Activated CD4-positive, CD25-positive, alpha-beta regulatory T cell treated with anti-CD3 and anti-CD28 coated beads, Interleukin-2, amount 50 U/mL, for 24 hours (primary cell): ENCODE data around the gene KCTD2.
"Not testable (repeated sequence)": the region's sequence is repeated elsewhere in the genome, so short reads cannot be mapped to it uniquely, and the experiment has no call there.

Source experiments
- ATAC-seq, 2 donors: fragments of 150-1000 bp; cut with Tn5 transposase; one replicate each; pipeline ENCODE4 v1.10.0; 2021; ENCODE audit warnings: mild to moderate bottlenecking in 1 of 2, moderate library complexity in 1 of 2

KCTD2 gene

DNA sequence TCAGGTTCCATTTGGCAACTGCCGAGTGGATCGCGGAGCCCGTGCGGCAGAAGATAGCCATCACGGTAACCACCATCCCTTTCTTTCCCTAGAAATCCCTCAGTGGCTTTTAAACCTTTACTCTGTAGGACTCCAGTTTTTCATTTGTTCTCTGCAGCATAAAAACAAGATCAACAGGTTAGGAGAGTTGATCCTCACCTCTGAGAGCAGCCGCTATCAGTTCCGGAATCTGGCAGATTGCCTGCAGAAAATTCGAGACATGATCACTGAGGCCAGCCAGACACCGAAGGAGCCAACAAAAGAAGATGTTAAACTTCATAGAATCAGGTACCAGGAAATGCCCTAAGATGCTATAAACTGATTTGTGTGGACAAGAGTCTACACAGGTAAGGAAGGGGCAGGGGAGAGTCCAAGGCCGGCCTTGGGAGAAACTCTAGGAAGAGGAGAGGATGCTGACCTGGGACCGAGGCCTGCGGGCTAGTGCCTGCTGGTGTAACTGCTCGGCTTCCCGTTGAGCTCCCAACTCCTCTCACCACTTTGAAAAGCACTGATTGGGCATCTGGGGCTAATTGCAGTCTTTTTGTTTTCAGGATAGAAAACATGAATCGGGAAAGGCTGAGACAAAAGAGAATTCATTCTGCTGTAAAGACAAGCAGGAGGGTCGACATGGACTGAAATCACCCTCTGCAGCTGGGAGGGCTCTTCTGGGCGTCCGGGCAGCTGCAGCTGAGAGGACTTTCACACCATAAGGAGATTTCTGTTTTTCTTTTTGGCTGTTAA, 26.5 kb upstream of the KCTD2 start:
- no peak for ATAC-seq

DNA sequence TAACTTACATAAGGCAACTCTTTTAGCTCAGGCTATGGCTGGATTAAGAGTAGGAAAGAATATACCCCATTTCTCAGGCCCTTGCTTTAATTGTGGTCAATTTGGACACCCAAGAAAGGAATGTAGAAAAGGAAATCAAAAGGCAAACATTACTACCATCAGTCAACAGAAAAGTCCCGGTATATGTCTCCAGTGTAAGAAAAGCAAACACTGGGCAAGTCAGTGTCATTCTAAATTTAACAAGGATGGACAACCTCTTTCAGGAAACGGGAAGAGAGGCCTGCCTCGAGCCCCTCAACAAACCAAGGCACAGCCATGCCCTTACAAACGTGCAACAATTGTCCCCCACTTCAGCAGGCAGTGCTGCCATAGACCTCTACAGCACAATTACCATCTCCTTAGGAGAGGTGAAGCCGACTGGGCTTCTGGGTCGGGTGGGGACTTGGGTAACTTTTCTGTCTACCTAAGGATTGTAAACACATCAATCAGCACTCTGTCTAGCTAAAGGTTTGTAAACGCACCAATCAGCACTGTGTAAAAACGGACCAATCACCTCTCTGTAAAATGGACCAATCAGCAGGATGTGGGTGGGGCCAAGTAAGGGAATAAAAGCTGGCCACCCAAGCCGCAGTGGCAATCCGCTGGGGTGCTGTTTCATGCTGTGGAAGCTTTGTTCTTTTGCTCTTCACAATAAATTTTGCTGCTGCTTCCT, 22.2 kb upstream of the KCTD2 start:
- ATAC-seq: peak in 1 of 2 donors; percentile 33

- not testable (repeated sequence) for ATAC-seq
Measured at GRCh38 chr17:75025398-75025734, 21.7 kb upstream of the KCTD2 start.

GRCh38 chr17:75026650-75027049, 20.4 kb upstream of the KCTD2 start:
- not testable (repeated sequence) for ATAC-seq

DNA sequence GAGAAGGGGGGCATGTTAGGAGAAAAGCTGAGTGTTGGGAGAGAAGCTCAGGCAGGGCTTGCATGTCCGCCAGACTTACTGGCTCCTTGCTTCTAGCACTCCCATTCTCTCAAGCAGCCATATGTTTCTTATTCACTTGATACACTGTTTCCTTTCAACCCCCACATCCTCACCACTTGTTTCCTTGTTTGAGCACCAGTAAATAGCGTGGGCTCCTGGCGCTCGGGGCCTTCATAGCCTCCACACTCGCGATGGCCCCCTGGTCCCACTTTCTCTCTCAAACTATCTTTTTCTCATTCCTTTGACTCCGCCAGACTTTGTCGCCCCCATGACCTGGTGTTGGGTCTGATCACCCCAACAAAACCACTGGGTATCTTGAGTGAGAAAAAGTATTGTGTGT, 16.9 kb upstream of the KCTD2 start:
- no peak for ATAC-seq

GRCh38 chr17:75031972-75032719, 14.9 kb upstream of the KCTD2 start:
- no peak for ATAC-seq

- ATAC-seq: no peak
Measured at GRCh38 chr17:75032720-75033280, 14.2 kb upstream of the KCTD2 start.

DNA sequence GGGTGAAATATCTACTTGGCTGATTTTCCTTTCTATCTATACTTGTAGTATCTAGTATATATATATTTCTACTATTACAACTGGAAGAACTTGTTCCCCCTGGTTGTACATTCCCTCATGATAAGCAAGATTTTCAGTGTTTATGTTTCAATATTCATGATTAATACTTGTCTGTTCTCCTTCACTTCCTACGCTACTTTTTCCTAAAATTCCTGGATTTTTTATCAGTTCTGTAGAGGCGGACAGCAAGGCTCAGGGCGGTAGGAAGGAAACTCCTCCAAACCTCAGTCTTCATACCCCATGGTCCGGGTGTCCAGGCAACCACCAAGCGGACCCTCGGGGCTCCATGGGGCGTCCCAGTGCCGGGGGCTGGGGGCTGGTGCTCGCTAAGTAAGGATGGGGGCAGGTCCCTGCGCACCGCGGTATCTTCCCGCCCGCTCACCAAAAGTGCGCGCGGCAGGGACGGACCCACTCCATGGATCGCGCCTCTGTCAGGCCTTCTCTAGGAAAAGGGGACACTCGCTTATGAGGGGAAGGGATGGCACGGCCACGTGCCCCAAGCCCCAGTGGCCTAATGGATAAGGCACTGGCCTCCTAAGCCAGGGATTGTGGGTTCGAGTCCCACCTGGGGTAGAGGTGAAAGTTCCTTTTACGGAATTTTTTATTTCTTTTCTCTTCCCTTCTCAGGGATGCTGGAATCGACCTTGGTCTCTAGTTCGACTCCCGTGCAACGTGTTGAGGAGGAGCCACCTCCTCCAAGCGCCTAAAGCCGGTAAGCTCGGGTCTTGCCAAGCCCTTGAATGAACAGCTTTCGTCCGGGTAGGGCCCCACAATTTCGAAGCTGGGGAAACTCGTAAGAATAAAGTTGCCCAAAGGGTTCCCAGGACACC, 13.4 kb upstream of the KCTD2 start:
- peak; percentile 39 to 48 for ATAC-seq

DNA sequence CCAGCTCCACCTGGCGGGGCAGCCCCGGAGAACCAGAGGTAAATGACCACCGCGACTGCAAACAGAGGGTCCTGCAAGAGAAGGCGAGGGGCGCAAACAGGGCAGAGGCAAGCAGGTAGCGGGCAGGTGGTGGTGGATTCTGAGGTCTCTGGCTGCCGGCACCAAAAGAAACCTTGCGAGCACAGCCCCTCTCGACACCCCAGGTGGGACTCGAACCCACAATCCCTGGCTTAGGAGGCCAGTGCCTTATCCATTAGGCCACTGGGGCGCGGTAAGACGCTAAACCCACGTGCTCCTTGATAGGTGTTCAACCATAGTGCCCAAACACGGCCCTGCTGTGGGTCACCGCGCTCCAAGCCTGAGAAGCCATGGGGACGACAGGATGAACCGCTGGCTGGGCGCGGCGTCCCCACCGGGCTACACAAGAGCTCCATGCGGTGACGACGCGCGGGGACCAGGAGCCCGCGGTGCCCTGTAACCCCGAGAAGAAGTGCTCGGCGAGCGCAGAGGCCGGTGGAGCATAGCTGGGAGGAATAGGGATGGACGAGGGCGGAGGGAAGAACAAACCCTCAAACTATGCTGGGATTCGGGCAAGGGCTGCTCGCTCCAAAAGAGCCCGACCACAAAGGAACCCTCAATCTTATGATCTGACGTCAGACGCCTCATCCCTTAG, 12.7 kb upstream of the KCTD2 start:
- ATAC-seq: peak; percentile 69 to 71

GRCh38 chr17:75036643-75037268, 10.3 kb upstream of the KCTD2 start:
- ATAC-seq: peak; percentile 17 to 44

DNA sequence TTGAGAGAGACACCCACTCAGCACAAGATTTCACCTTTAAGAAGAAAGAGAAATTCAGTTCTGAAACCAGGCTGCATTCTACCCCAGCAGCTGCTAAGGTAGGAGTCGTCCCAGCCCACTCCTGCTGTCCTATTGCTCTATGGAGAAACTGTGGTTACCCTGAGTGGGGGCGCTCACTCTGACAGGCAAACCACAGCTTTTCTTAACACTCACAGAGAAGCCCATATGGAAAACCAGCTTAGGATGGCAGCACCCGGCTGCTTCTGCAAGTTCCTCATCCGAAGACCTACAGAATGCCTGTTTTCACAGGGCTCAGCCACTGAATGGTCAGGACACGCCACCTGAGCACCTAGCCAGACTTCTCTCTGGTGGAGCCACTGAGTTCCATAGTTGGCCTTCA, 7.8 kb upstream of the KCTD2 start:
- no peak for ATAC-seq

- ATAC-seq: no peak
Measured at GRCh38 chr17:75041656-75042280, 5.3 kb upstream of the KCTD2 start.

DNA sequence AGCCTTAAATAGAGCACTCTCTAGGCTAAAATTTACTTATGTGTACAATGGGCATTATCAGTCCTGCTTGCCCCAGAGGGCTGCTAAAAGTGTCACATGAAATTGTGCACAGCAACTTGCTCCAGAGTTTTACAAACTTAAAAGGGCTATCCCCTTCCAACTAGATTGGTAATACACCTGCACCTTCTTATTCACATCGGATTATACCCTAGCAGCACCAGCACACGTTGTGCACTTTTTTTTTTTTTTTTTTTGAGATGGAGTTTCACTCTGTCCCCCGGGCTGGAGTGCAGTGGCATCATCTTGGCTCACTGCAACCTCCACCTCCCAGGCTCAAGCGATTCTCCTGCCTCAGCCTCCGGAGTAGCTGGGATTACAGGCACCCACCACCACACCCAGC, 3.2 kb upstream of the KCTD2 start:
- not testable (repeated sequence) for ATAC-seq

DNA sequence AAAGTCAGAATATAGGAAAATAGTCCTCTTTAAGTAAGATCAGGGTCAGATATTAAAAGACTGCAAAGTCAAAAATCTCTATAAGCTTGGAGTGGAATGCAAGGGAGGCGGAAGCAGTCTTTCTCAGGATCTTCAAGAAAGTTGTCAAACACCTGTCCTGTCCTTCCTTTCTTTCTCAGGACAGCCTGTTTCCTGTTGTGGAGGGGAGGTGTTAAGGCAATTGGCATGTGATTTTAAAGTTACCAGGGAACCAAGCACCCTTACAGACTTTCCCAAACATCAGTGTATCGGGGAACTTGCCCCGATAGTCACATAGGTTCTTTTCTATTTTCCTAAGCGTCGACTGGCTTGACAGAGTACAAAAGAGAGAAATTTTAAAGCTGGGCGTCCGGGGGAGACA, 2.3 kb upstream of the KCTD2 start:
- ATAC-seq: no peak

DNA sequence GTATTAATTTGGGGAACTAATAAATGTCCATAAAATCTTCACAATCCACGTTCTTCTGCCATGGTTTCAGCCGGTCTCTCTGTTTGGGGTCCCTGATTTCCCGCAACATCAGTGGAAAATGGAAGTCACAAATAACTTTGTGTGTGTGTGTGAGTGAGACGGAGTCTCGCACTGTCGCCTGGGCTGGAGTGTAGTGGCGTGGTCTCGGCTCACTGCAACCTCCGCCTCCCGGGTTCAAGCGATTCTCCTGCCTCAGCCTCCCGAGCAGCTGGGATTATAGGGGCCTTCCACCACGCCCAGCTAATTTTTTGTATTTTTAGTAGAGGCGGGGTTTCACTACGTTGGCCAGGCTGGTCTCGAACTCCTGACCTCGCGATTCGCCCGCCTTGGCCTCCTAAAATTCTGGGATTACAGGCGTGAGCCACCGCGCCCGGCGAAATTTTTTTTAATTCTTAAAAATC, 1.0 kb upstream of the KCTD2 start:
- not testable (repeated sequence) for ATAC-seq

GRCh38 chr17:75047398-75048098, 523 bp downstream of the KCTD2 start:
- no peak for ATAC-seq

GRCh38 chr17:75048249-75048878, 1.3 kb downstream of the KCTD2 start:
- ATAC-seq: no peak

DNA sequence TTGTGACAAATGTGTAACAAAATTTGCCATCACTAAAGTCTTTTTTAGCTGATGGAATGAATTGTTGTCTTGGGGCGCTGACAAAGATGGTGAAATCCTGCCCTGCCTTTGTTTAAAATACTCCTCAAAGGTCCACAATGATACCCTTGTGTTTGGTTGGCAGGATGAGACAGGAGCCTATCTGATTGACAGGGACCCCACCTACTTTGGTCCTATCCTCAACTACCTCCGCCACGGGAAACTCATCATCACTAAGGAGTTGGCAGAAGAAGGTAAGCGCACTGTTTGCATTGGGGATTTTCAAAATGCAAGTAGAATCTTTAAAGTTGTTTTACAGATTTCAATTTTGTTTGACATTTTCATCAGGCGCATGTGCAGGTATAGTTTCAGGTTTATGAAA, 2.0 kb downstream of the KCTD2 start:
- no peak for ATAC-seq

DNA sequence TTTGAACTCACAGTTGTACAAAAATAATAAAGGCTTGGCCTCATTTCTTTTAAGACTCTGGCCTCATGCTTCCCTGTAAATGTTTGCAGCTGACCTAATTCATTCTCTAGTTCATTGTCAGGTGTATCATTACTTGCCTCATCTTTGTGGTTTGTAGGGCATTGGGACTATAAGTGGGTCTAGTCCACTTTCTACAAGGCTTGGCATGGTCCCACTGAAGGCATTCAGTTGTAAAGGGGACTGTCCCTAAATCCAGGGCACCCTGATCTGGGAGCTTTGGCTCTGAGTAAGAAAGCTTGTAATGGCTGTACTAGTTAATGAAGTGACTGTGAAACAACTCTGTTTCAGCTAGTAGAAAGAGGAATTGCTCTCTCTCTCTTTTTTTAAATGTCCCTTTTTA, 2.7 kb downstream of the KCTD2 start:
- ATAC-seq: no peak
